GM12878 (cell line): ENCODE data around the gene MYOCOS. TPM values are rescaled to one million over a fixed set of nuclear protein-coding genes. Genes with fewer than 3 reads are reported as not detected.
A peak's percentile ranks its signal among the peaks of the same experiment; 100 is the strongest.

Source experiments
- BHLHE40 ChIP-seq, 2 experiments: fragments of 450-650 bp in 1 of 2; IDR thresholded peaks; 2 replicates each; pipeline ENCODE4 v1.6.1; 2011 to 2017; ENCODE audit warnings: low read depth in 2 of 2, borderline replicate concordance in 1 of 2, improper control_type of control experiment in 1 of 2, low read length in 1 of 2, mild to moderate bottlenecking in 1 of 2
- CHD4 ChIP-seq: fragments of 200-600 bp; sonication (generic); IDR thresholded peaks from 2 replicates; pipeline ENCODE4 v1.6.1; 2016; ENCODE audit warnings: mild to moderate bottlenecking
- IKZF2 ChIP-seq, 2 experiments: fragments of 450-650 bp; IDR thresholded peaks; 2 replicates each; pipeline ENCODE4 v1.6.1; 2017; ENCODE audit warnings: mild to moderate bottlenecking in 2 of 2, moderate library complexity in 2 of 2
- MLLT1 ChIP-seq: fragments of 450-650 bp; IDR thresholded peaks from 2 replicates; pipeline ENCODE4 v1.6.1; 2016; ENCODE audit warnings: mild to moderate bottlenecking
- MTA2 ChIP-seq: fragments of 450-650 bp; IDR thresholded peaks from 2 replicates; pipeline ENCODE4 v1.6.1; 2016; ENCODE audit warnings: low read depth, mild to moderate bottlenecking, moderate library complexity
- NFYA ChIP-seq: IDR thresholded peaks from 2 replicates; pipeline ENCODE4 v1.6.1; 2011; ENCODE audit warnings: low read depth, mild to moderate bottlenecking, low read length, improper control_type of control experiment, borderline replicate concordance
- NR2F1 ChIP-seq: fragments of 450-650 bp; conservative IDR thresholded peaks from 2 replicates; pipeline ENCODE4 v1.6.1; 2017; ENCODE audit warnings: mild to moderate bottlenecking
- RAD51 ChIP-seq: fragments of 450-650 bp; IDR thresholded peaks from 2 replicates; pipeline ENCODE4 v1.6.1; 2016; ENCODE audit warnings: moderate library complexity, mild to moderate bottlenecking, inconsistent platforms
- SPI1 ChIP-seq: IDR thresholded peaks from 2 replicates; pipeline ENCODE4 v1.6.1; 2011; ENCODE audit warnings: low read depth, mild to moderate bottlenecking, low read length, moderate library complexity, borderline replicate concordance; ENCODE audit not compliant: insufficient read depth
- STAT3 ChIP-seq: IDR thresholded peaks from 2 replicates; pipeline ENCODE4 v1.6.1; 2011; ENCODE audit warnings: low read depth, low read length, improper control_type of control experiment
- ZBTB40 ChIP-seq: fragments of 450-650 bp; IDR thresholded peaks from 2 replicates; pipeline ENCODE4 v1.6.1; 2016; ENCODE audit warnings: mild to moderate bottlenecking, moderate library complexity, borderline replicate concordance
- ZNF217 ChIP-seq: fragments of 450-650 bp; IDR thresholded peaks from 2 replicates; pipeline ENCODE4 v1.6.1; 2017; ENCODE audit warnings: antibody characterized with exemption, mild to moderate bottlenecking
- ZNF24 ChIP-seq: fragments of 450-650 bp; IDR thresholded peaks from 2 replicates; pipeline ENCODE4 v1.6.1; 2017; ENCODE audit warnings: antibody characterized with exemption, mild to moderate bottlenecking
- polyA plus RNA-seq, 11 experiments: library from polyadenylated mRNA; depleted of rRNA in 4 of 11; unstranded in 6 of 11; stranded (reverse) in 5 of 11; fragments of >200 nt; fragmentation: Nextera tagmentation in 4 of 11; fragmentation: Illumina TruSeq in 1 of 11; extraction: Ambion mirVana in 4 of 11; extraction: Trizol in 1 of 11; gene quantifications; 1 replicate in 1 of 11; 2 replicates in 10 of 11; pipeline versions ENCODE4 v1.2.1 to v1.2.3, GENCODE V29; 2011 to 2016; ENCODE audit warnings: inconsistent platforms in 2 of 11, missing spikeins in 2 of 11, low read depth in 1 of 11
- total RNA-seq, 4 experiments: library from RNA; depleted of rRNA in 3 of 4; stranded (reverse); fragments of >200 nt in 3 of 4; fragmentation: Illumina TruSeq in 1 of 4; extraction: Trizol in 1 of 4; gene quantifications; 2 replicates each; pipeline versions ENCODE4 v1.2.1 to v1.2.3, GENCODE V29; 2013 to 2021

MYOCOS gene
- total and polyA plus RNA-seq, 10 of the 15 experiments (the other 5 are each of a cell fraction or from before 2014, with no cell fraction given): 0.12 to 0.24 (median 0.16) TPM; not detected in 4

GRCh38 chr1:171625225-171625624, 3.2 kb downstream of the MYOCOS start (continued):
- TF ChIP-seq MTA2 (peak; percentile 23; the same call in 1 of the 2 replicates), ZNF24 (no peak), STAT3 (no peak), NR2F1 (no peak), ZBTB40 (no peak), ZNF217 (no peak), IKZF2 (IDR thresholded peaks at IDR 0.05) (peak in 1 of 2 experiments; percentile 16; a peak in 1 of 4 replicates), SPI1 (no peak), CHD4 (no peak), MLLT1 (no peak), NFYA (no peak), BHLHE40 (IDR thresholded peaks at IDR 0.05; ENCODE audit: borderline replicate concordance in 1 of 2, low read depth in 2 of 2, low read length in 1 of 2) (no peak; a peak in 1 of 4 replicates), RAD51 (peak; percentile 92)
